PFSK-1 (cell line): ENCODE data around the gene ZNF664.

Source experiments
- FOXP2 ChIP-seq: optimal IDR thresholded peaks from 2 replicates; pipeline ENCODE3; 2011; ENCODE audit warnings: borderline replicate concordance, control low read depth, inconsistent platforms; ENCODE audit not compliant: insufficient read depth; ENCODE audit errors: extremely low read length, extremely low read depth
- POLR2AphosphoS5 ChIP-seq: IDR thresholded peaks from 2 replicates; pipeline ENCODE4 v1.6.1; 2012; ENCODE audit warnings: low read depth, mild to moderate bottlenecking, control low read depth, low read length, moderate library complexity
- REST ChIP-seq, 2 experiments: IDR thresholded peaks; 2 replicates each; pipeline versions ENCODE4 v1.6.1 to v1.8.0; 2011 to 2012; ENCODE audit warnings: low read depth in 2 of 2, low read length in 2 of 2, control low read depth in 1 of 2, inconsistent platforms in 1 of 2, mild to moderate bottlenecking in 1 of 2, moderate library complexity in 1 of 2; ENCODE audit not compliant: insufficient read depth in 1 of 2
- SIN3A ChIP-seq: IDR thresholded peaks from 2 replicates; pipeline ENCODE4 v1.6.1; 2012; ENCODE audit warnings: mild to moderate bottlenecking, low read length, moderate library complexity, borderline replicate concordance; ENCODE audit not compliant: insufficient read depth
- TAF1 ChIP-seq: IDR thresholded peaks from 2 replicates; pipeline ENCODE4 v1.6.1; 2012; ENCODE audit warnings: low read length, control low read depth, borderline replicate concordance; ENCODE audit not compliant: insufficient read depth

ZNF664 gene

GRCh38 chr12:124020514-124020949 lies 47.5 kb downstream of the ZNF664 start:
- TF ChIP-seq SIN3A (no peak), POLR2AphosphoS5 (no peak), TAF1 (no peak), REST (IDR thresholded peaks at IDR 0.05; ENCODE audit: insufficient read depth in 1 of 2, low read depth in 2 of 2, low read length in 2 of 2) (no peak), FOXP2 (no peak)

- TF ChIP-seq POLR2AphosphoS5: no peak
- TF ChIP-seq REST (IDR thresholded peaks at IDR 0.05; ENCODE audit: insufficient read depth in 1 of 2, low read depth in 2 of 2, low read length in 2 of 2): no peak
- TF ChIP-seq SIN3A: no peak
- no peak for TF ChIP-seq FOXP2
- no peak for TF ChIP-seq TAF1
Observed at GRCh38 chr12:124021007-124021406, 48.0 kb downstream of the ZNF664 start.

- TF ChIP-seq TAF1: no peak
- TF ChIP-seq POLR2AphosphoS5: no peak
- TF ChIP-seq REST (IDR thresholded peaks at IDR 0.05; ENCODE audit: insufficient read depth in 1 of 2, low read depth in 2 of 2, low read length in 2 of 2): no peak
- no peak for TF ChIP-seq FOXP2
- TF ChIP-seq SIN3A: no peak
Observed at GRCh38 chr12:124022161-124022560, 49.1 kb downstream of the ZNF664 start.

DNA sequence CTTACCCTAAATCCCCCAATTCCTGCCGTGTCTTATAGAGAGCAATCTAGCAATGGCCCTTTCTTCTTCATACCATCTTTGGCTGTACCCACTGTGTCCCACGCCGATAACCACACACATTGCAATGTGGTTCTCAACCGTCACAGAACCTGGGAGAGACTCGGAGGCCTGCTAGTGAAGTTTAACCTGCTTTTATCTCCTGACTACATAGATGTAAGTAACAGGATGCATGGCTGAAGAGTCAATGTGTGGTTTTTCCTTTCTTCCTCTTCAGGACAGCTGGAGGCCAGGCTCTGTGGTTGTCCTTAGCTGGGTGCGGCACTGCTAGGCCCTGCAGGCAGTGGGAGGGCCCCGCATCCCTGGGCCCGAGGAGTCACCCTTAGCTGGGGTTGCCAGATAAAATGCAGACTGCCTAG lies 51.3 kb downstream of the ZNF664 start:
- TF ChIP-seq FOXP2: no peak
- no peak for TF ChIP-seq REST (IDR thresholded peaks at IDR 0.05; ENCODE audit: insufficient read depth in 1 of 2, low read depth in 2 of 2, low read length in 2 of 2)
- TF ChIP-seq SIN3A: no peak
- no peak for TF ChIP-seq POLR2AphosphoS5
- no peak for TF ChIP-seq TAF1

DNA sequence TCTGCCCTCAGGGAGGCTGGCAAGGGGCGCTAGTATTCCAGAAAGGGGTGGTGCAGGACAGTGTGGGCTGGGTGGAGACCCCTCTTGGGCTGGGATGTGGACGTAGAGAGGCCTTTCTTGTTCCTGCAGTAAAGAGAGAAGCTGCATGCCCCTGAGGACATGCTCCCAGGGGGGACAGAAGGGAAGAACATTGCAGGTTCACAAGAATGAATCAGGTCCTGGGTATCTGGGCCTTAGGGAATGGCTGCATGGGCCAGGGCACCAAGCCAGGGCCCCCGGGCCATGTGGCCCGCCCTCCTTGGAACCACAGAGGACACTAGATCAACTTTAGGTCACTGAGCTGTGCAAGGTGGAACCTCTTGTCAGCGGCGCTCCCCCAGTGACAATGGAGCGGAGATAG lies 51.8 kb downstream of the ZNF664 start:
- TF ChIP-seq POLR2AphosphoS5 (no peak), SIN3A (no peak), REST (IDR thresholded peaks at IDR 0.05; ENCODE audit: insufficient read depth in 1 of 2, low read depth in 2 of 2, low read length in 2 of 2) (no peak), FOXP2 (no peak), TAF1 (no peak)
